Left ventricle myocardium inferior (tissue), 1 donor: ENCODE results near the gene TMEM167B. TPM values are rescaled to one million over a fixed set of nuclear protein-coding genes. Genes with fewer than 3 reads are reported as not detected.

Experiments used
- DNase-seq: peaks from one replicate; pipeline ENCODE4 v3.0.0-alpha.2; 2020
- H3K27ac ChIP-seq: fragments of 200-600 bp; replicated peaks from 2 replicates; pipeline ENCODE4 v1.8.0; 2021
- H3K27me3 ChIP-seq: fragments of 200-600 bp; 2 replicates; pipeline ENCODE4 v1.8.0; 2021; ENCODE audit warnings: low read depth
- H3K36me3 ChIP-seq: fragments of 200-600 bp; 2 replicates; pipeline ENCODE4 v1.8.0; 2021
- H3K4me1 ChIP-seq: fragments of 200-600 bp; 2 replicates; pipeline ENCODE4 v1.8.0; 2021
- H3K4me3 ChIP-seq: fragments of 200-600 bp; 2 replicates; pipeline ENCODE4 v1.8.0; 2021; ENCODE audit warnings: mild to moderate bottlenecking, moderate library complexity
- H3K9me3 ChIP-seq: fragments of 200-600 bp; replicated peaks from 2 replicates; pipeline ENCODE4 v1.8.0; 2021
- intact Hi-C: fragments of 100-400 bp; cut with micrococcal nuclease; formaldehyde crosslinking; loops from one replicate; pipeline ENCODE4 v1.11.0; 2022
- total RNA-seq: library from RNA; stranded (reverse); fragmentation: NEBNext Ultra II Directional; extraction: Animal tissue kit (Norgen Biotek cat#: 25700); gene quantifications from one replicate; pipeline ENCODE4 v1.2.1, GENCODE V29; 2021
- TF ChIP-seq, protein P1 (sequence below): fragments of 200-600 bp; IDR thresholded peaks from 2 replicates; pipeline ENCODE4 v1.8.0; 2021; ENCODE audit warnings: antibody characterized with exemption, mild to moderate bottlenecking, borderline replicate concordance
- donor health status: DM: no; HTN: yes; CAD: no; lungs with severe emphysema.

TMEM167B gene
- total RNA-seq, 1 donor from 2014 or later: 30.3 TPM

DNA sequence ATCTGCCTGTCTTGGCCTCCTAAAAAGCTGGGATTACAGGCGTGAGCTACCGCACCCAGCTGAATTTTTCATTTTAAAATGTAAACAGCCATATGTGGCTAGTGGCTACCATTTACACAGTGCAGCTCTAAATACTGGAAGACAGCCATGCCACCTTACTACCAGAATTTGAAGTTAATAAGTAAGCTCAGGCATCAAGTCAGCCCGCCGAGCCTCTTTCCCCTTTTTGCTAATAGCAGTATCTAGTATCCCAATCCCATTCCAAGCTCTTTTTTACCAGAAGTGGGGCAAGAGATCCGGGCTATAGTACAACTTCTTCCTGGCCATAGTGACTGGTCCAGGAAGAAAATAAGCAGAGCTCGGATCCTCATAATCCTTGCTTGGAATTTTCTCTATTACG, 29.9 kb upstream of the TMEM167B start:
- peak overlapping the region; percentile 4 for H3K27ac ChIP-seq
- no peaks in the 10 kb centered on the region for H3K9me3 ChIP-seq
- H3K36me3 ChIP-seq: peaks cover 31% of the 10 kb centered on the region
- TF ChIP-seq, protein P1, sequence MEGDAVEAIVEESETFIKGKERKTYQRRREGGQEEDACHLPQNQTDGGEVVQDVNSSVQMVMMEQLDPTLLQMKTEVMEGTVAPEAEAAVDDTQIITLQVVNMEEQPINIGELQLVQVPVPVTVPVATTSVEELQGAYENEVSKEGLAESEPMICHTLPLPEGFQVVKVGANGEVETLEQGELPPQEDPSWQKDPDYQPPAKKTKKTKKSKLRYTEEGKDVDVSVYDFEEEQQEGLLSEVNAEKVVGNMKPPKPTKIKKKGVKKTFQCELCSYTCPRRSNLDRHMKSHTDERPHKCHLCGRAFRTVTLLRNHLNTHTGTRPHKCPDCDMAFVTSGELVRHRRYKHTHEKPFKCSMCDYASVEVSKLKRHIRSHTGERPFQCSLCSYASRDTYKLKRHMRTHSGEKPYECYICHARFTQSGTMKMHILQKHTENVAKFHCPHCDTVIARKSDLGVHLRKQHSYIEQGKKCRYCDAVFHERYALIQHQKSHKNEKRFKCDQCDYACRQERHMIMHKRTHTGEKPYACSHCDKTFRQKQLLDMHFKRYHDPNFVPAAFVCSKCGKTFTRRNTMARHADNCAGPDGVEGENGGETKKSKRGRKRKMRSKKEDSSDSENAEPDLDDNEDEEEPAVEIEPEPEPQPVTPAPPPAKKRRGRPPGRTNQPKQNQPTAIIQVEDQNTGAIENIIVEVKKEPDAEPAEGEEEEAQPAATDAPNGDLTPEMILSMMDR: no peak
- DNase-seq: no peak
- no peak overlapping the region for H3K4me3 ChIP-seq
- intact Hi-C loops: no loop called here
- no peaks in the 10 kb centered on the region for H3K4me1 ChIP-seq
- no peaks in the 10 kb centered on the region for H3K27me3 ChIP-seq

DNA sequence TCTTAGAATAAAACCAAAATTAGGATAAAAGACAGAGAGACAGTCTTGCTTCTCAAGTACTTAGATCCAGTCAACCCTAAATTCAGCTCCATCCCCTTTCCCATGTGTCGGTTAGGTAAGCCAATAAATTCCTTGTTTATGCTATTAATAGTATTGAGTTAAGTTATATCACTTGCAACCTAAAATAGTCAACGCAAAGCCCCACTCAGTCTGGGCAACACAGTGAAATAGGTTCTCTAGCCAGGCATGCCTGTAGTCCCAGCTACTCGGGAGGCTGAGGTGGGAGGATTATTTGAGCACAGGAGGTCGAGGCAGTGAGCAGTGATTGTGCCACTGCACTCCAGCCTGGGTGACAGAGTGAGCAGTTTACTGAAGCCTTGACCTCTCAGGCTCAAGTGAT, 29.4 kb upstream of the TMEM167B start:
- Histone ChIP-seq H3K27me3 (no peaks in the 10 kb centered on the region), H3K9me3 (no peaks in the 10 kb centered on the region), H3K4me1 (no peaks in the 10 kb centered on the region), H3K27ac (peak overlapping the region; percentile 4), H3K4me3 (no peak overlapping the region), H3K36me3 (peaks cover 36% of the 10 kb centered on the region)
- TF ChIP-seq, protein P1: no peak
- no peak for DNase-seq
- intact Hi-C loops: no loop called here

DNA sequence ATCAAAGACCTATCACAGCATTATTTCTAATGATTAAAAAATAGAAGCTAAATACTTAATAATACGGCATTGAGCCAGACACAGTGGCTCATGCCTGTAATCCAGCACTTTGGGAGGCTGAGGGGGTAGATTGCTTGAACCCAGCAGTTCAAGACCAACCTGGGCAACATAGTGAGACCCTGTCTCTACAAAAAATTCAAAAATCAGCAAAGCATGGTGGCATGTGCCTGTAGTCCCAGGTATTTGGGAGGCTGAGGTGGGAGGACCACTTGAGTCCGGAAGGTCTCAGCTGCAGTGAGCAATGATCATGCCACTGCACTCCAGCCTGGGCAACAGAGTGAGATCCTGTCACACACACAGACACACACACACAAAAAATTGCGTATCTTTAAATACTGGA, 25.4 kb upstream of the TMEM167B start:
- Histone ChIP-seq H3K36me3 (peaks cover 61% of the 10 kb centered on the region), H3K4me3 (no peak overlapping the region), H3K9me3 (no peaks in the 10 kb centered on the region), H3K27ac (no peak overlapping the region), H3K4me1 (peaks cover 7% of the 10 kb centered on the region), H3K27me3 (no peaks in the 10 kb centered on the region)
- no peak for DNase-seq
- TF ChIP-seq, protein P1: no peak
- intact Hi-C loops: no loop called here

DNA sequence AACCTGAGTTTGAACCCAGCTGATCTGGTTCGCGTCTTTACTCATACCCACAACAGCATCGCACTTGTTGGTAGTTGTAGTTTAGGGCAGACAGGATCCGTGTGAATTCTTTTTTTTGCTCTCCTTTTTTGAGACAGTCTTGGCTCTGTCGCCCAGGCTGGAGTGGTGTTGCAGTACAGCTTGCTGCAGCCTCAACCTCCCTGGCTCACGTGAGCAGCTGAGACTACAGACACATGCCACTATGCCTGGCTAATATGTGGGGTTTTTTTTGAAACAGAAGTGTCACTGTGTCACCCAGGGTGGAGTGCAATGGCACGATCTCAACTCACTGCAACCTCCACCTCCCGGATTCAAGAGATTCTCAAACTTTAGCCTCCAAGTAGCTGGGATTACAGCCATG, 22.7 kb upstream of the TMEM167B start:
- intact Hi-C loops: no loop called here
- Histone ChIP-seq H3K27me3 (no peaks in the 10 kb centered on the region), H3K4me3 (no peak overlapping the region), H3K36me3 (peaks cover 71% of the 10 kb centered on the region), H3K9me3 (no peaks in the 10 kb centered on the region), H3K27ac (no peak overlapping the region), H3K4me1 (peaks cover 17% of the 10 kb centered on the region)
- DNase-seq: no peak
- TF ChIP-seq, protein P1: no peak

DNA sequence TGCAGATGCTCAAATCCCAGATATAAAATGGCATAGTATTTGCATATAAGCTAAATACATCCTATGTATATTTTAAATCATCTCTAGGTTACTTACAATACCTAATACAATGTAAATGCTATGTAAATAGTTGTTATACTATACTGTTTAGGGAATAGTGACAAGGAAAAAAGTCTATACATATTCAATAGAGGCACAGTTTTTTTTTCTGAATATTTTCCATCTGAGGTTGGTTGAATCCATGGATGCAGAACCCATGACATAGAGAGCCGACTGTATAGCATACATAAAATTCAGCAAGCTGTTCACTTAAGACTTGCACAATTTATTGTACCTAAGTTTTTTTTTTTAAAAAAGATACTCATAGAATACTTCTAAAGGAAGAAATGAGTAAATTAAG, 21.3 kb upstream of the TMEM167B start:
- Histone ChIP-seq H3K27me3 (no peaks in the 10 kb centered on the region), H3K9me3 (no peaks in the 10 kb centered on the region), H3K27ac (no peak overlapping the region), H3K4me3 (no peak overlapping the region), H3K36me3 (peaks cover 68% of the 10 kb centered on the region), H3K4me1 (peaks cover 18% of the 10 kb centered on the region)
- TF ChIP-seq, protein P1: no peak
- no peak for DNase-seq
- intact Hi-C loops: no loop called here
